ENCODE results near the gene NUDT9. TPM values are rescaled to one million over a fixed set of nuclear protein-coding genes. Genes with fewer than 3 reads are reported as not detected.
"Not testable (repeated sequence)": the region's sequence is repeated elsewhere in the genome, so short reads cannot be mapped to it uniquely, and the experiment has no call there.

The NUDT9 gene
- total and polyA plus RNA-seq, 7 experiments from 2014 or later, result 9.7 to 22.8 (median 16.0) TPM

DNA sequence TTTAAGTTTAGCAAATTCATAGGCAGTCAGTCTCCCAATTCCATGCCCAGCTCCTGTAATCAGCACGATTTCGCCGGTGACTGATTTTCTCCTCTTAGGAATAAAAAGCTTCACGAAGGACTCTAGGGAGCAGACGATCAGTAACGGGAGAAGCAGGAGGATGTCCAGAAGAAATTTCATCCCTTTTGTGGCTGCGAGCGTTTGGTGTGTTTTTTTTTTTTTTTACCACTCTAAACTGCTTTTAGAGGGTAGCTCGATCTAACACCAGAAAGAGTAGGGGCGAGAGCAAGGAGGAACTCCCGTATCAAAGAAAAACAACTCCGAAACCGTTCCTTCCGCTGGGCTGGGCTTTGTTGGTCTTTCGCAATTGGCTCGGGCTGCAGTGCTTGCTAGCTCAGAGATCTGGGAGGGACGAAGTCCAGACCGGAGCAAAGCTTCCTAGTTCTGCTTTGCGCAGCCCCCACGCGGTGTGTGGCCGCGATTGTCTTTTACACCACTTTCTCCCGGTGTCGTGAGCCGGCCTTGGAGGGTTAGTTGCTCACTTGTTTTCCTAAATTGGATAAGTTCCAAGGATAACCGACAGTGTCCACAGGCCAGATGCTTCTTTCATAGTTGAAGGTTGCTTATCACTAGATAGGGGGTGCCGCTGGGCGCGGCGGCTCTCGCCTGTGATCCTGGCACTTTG lies 31.3 kb upstream of the NUDT9 start, which contains the start of gene HSD17B11:
Gene HSD17B11 (minus strand): TSS at position 298 of the 685 bp plus-strand sequence. CDS start 118 bp downstream, at position 180.
- Histone ChIP-seq H3K9me3 (ENCODE audit: control insufficient read depth in 2 of 3, low read length in 3 of 3) (no peaks in the 10 kb centered on the region), H3K4me3 (ENCODE audit: low read length) (peak within 1 kb of the TSS; percentile 85), H3K36me3 (ENCODE audit: control insufficient read depth in 2 of 3, insufficient read depth in 3 of 3, low read length in 3 of 3) (peaks cover 0 to 4% (median 0%) of the 10 kb centered on the region in 3 experiments), H3K27ac (ENCODE audit: low read depth, low read length) (peak within 1 kb of the TSS; percentile 82), H3K27me3 (ENCODE audit: control insufficient read depth in 2 of 2, insufficient read depth in 2 of 2, low read length in 2 of 2) (no peaks in the 10 kb centered on the region), H3K4me1 (ENCODE audit: control insufficient read depth in 2 of 2, insufficient read depth in 2 of 2, low read length in 2 of 2) (peaks cover 10 to 17% of the 10 kb centered on the region in 2 donors)
- Mint-ChIP-seq H3K4me1 (peaks cover 32 to 66% (median 57%) of the 10 kb centered on the region in 7 donors), H3K9me3 (peaks cover 0 to 6% (median 0%) of the 10 kb centered on the region in 11 donors), H3K36me3 (peaks cover 6 to 25% (median 17%) of the 10 kb centered on the region in 5 donors), H3K27ac (peak within 1 kb of the TSS; percentile 83 to 96 (median 94)), H3K4me3 (peak within 1 kb of the TSS; percentile 87 to 99 (median 97)), H3K27me3 (peaks cover 0 to 14% (median 0%) of the 10 kb centered on the region in 5 donors)
- intact Hi-C loops (cut with micrococcal nuclease), result loop anchor here (1.0 to 10.0 kb wide), 13 partner anchors 15 to 1720 kb away; partner anchors contain the start of genes KLHL8 (in 2 of the 2), NUDT9 (in 2 of the 2), AFF1 (in 1 of the 2) and HERC3 (in 1 of the 2)
- DNase-seq (peak; percentile 44 to 83 (median 79)), ATAC-seq (peak; percentile 99)
- CTCF ChIA-PET, result interaction anchor here (0.6 to 4.9 kb wide), 7 partner anchors 9 to 927 kb away, joined by 3 to 34 read pairs (median 4); no protein-coding TSS in a partner anchor
- POLR2A ChIA-PET, result interaction anchor here (0.6 to 3.3 kb wide), 14 partner anchors 9 to 893 kb away, joined by 3 to 53 read pairs (median 5); partner anchors contain the start of genes AFF1, NUDT9 and PPM1K

DNA sequence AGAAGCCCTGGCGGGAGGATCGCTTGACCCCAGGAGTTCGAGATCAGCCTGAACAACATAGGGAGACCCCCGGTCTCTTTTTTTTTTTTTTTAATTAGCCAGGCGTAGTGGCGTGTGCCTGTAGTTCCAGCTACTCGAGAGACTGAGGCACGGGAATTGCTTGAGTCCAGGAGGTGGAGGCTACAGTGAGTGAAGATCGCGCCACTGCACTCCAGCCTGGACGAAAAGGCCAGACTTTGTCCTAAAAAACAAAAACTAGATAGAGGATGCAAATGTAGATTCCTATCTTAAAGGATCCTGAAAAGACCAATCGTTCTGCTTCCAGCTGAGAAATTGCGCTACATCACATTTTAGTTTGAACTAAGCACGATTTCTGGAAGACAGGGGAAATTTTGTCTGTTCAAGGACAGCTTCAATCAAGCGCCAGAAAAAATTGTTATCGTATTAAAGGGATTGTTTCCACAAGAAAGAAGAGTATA lies 30.8 kb upstream of the NUDT9 start:
- Histone ChIP-seq H3K4me1 (ENCODE audit: control insufficient read depth in 2 of 2, insufficient read depth in 2 of 2, low read length in 2 of 2) (peaks cover 10 to 17% of the 10 kb centered on the region in 2 donors), H3K36me3 (ENCODE audit: control insufficient read depth in 2 of 3, insufficient read depth in 3 of 3, low read length in 3 of 3) (peaks cover 0 to 4% (median 0%) of the 10 kb centered on the region in 3 experiments), H3K9me3 (ENCODE audit: control insufficient read depth in 2 of 3, low read length in 3 of 3) (no peaks in the 10 kb centered on the region), H3K4me3 (ENCODE audit: low read length) (peak overlapping the region; percentile 85), H3K27ac (ENCODE audit: low read depth, low read length) (peak overlapping the region; percentile 82), H3K27me3 (ENCODE audit: control insufficient read depth in 2 of 2, insufficient read depth in 2 of 2, low read length in 2 of 2) (no peaks in the 10 kb centered on the region)
- CTCF ChIA-PET, result interaction anchor here (0.7 to 2.6 kb wide), 4 partner anchors 9 to 73 kb away, joined by 3 to 11 read pairs (median 6); no protein-coding TSS in a partner anchor
- peaks cover 28 to 60% (median 51%) of the 10 kb centered on the region in 7 donors for H3K4me1 Mint-ChIP-seq
- peaks cover 0 to 14% (median 0%) of the 10 kb centered on the region in 5 donors for H3K27me3 Mint-ChIP-seq
- H3K27ac Mint-ChIP-seq, result peak overlapping the region; percentile 83 to 96 (median 94)
- DNase-seq, result no peak
- peak overlapping the region; percentile 87 to 99 (median 97) for H3K4me3 Mint-ChIP-seq
- H3K36me3 Mint-ChIP-seq, result peaks cover 6 to 22% (median 17%) of the 10 kb centered on the region in 5 donors
- ATAC-seq, result peak; percentile 7
- intact Hi-C loops (cut with micrococcal nuclease), result loop anchor here (1.0 to 10.0 kb wide), 13 partner anchors 15 to 1720 kb away; partner anchors contain the start of genes KLHL8 (in 2 of the 2), NUDT9 (in 2 of the 2), AFF1 (in 1 of the 2) and HERC3 (in 1 of the 2)
- H3K9me3 Mint-ChIP-seq, result peaks cover 0 to 6% (median 0%) of the 10 kb centered on the region in 11 donors
- POLR2A ChIA-PET, result interaction anchor here (0.6 to 3.3 kb wide), 13 partner anchors 8 to 987 kb away, joined by 3 to 53 read pairs (median 4); partner anchors contain the start of genes AFF1, HERC6 and NUDT9

DNA sequence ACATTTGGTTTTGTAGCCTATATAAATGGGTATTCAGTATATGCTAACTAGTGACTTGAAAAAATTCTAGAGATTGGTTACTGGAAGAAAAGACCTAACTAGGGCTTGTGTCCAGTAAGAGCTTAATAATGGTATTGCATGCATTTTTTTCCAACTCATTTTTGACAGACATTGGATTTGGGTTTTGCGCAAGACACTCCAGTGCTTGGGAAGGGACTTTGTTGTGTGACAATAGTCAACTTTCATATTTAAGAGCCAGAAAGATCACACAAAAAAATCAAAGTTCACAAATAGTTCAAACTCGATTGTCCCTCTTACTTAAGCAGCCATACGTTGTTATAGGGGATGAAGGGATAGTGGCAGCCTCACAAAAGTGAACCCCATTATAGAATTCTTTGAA lies 30.2 kb upstream of the NUDT9 start:
- no peak for ATAC-seq

DNA sequence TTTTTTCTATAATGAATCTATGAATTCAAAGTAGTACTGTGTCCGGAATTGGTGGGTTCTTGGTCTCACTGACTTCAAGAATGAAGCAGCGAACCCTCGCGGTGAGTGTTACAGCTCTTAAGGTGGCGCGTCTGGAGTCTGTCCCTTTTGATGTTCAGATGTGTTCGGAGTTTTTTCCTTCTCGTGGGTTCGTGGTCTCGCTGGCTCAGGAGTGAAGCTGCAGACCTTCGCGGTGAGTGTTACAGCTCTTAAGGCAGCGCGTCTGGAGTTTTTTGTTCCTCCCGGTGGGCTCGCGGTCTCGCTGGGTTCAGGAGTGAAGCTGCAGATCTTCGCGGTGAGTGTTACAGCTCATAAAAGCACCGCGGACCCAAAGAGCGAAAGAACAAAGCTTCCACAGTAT lies 27.3 kb upstream of the NUDT9 start:
- H3K27ac Mint-ChIP-seq, result peak overlapping the region in 1 of 9 donors; percentile 8
- POLR2A ChIA-PET, result interaction anchor here (1.5 to 2.2 kb wide), 2 partner anchors 48 to 460 kb away, joined by 3 to 7 read pairs; partner anchors contain the start of gene AFF1
- not testable (repeated sequence) for H3K4me3 ChIP-seq (ENCODE audit: low read length)

More for the DNA sequence above, 30.2 kb upstream of the NUDT9 start:
- Histone ChIP-seq H3K36me3 (ENCODE audit: control insufficient read depth in 2 of 3, insufficient read depth in 3 of 3, low read length in 3 of 3) (peaks cover 0 to 4% (median 0%) of the 10 kb centered on the region in 3 experiments), H3K9me3 (ENCODE audit: control insufficient read depth in 2 of 3, low read length in 3 of 3) (no peaks in the 10 kb centered on the region), H3K4me1 (ENCODE audit: control insufficient read depth in 2 of 2, insufficient read depth in 2 of 2, low read length in 2 of 2) (peaks cover 10 to 15% of the 10 kb centered on the region in 2 donors), H3K27ac (ENCODE audit: low read depth, low read length) (no peak overlapping the region), H3K27me3 (ENCODE audit: control insufficient read depth in 2 of 2, insufficient read depth in 2 of 2, low read length in 2 of 2) (no peaks in the 10 kb centered on the region), H3K4me3 (ENCODE audit: low read length) (no peak overlapping the region)
- H3K4me1 Mint-ChIP-seq, result peaks cover 24 to 54% (median 46%) of the 10 kb centered on the region in 7 donors
- peak overlapping the region in 3 of 10 donors; percentile 7 to 94 (median 13) for H3K4me3 Mint-ChIP-seq
- H3K27ac Mint-ChIP-seq, result peak overlapping the region in 1 of 9 donors; percentile 91
- CTCF ChIA-PET, result interaction anchor here (0.7 to 2.6 kb wide), 3 partner anchors 10 to 73 kb away, joined by 3 to 11 read pairs (median 7); no protein-coding TSS in a partner anchor
- H3K36me3 Mint-ChIP-seq, result peaks cover 6 to 16% (median 13%) of the 10 kb centered on the region in 5 donors
- H3K9me3 Mint-ChIP-seq, result peaks cover 0 to 6% (median 0%) of the 10 kb centered on the region in 11 donors
- POLR2A ChIA-PET, result interaction anchor here (0.6 to 3.3 kb wide), 9 partner anchors 13 to 986 kb away, joined by 3 to 53 read pairs (median 3); partner anchors contain the start of genes AFF1, HERC6 and NUDT9
- H3K27me3 Mint-ChIP-seq, result peaks cover 0 to 14% (median 0%) of the 10 kb centered on the region in 5 donors
- intact Hi-C loops (cut with micrococcal nuclease), result loop anchor here (5.0 to 10.0 kb wide), 5 partner anchors 75 to 1203 kb away; partner anchors contain the start of genes AFF1 (in 1 of the 2), HERC3 (in 1 of the 2), HERC6 (in 1 of the 2) and PPM1K (in 1 of the 2)
- DNase-seq, result no peak

DNA sequence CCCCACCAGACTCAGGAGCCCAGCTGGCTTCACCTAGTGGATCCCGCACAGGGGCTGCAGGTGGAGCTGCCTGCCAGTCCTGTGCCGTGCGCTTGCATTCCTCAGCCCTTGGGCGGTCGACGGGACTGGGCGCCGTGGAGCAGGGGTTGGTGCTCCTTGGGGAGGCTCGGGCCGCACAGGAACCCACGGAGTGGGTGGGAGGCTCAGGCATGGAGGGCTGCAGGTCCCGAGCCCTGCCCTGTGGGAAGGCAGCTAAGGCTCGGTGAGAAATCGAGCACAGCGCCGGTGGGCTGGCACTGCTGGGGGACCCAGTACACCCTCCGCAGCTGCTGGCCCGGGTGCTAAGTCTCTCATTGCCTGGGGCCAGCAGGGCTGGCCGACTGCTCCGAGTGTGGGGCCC lies 26.5 kb upstream of the NUDT9 start:
- CTCF ChIA-PET, result not testable (repeated sequence)
- peaks cover 0 to 14% (median 0%) of the 10 kb centered on the region in 5 donors for H3K27me3 Mint-ChIP-seq
- intact Hi-C loops (cut with micrococcal nuclease), result loop anchor here (5.0 to 10.0 kb wide), 5 partner anchors 461 to 1201 kb away; partner anchors contain the start of genes AFF1 (in 1 of the 2), HERC3 (in 1 of the 2), HERC6 (in 1 of the 2) and PPM1K (in 1 of the 2)

More for the DNA sequence above, 27.3 kb upstream of the NUDT9 start:
- H3K9me3 Mint-ChIP-seq; H3K36me3 Mint-ChIP-seq; H3K27me3 ChIP-seq (ENCODE audit: control insufficient read depth in 2 of 2, insufficient read depth in 2 of 2, low read length in 2 of 2); CTCF ChIA-PET; H3K27ac ChIP-seq (ENCODE audit: low read depth, low read length); H3K4me1 ChIP-seq (ENCODE audit: control insufficient read depth in 2 of 2, insufficient read depth in 2 of 2, low read length in 2 of 2); H3K9me3 ChIP-seq (ENCODE audit: control insufficient read depth in 2 of 3, low read length in 3 of 3); ATAC-seq; H3K36me3 ChIP-seq (ENCODE audit: control insufficient read depth in 2 of 3, insufficient read depth in 3 of 3, low read length in 3 of 3): not testable (repeated sequence)
- peaks cover 0 to 14% (median 0%) of the 10 kb centered on the region in 5 donors for H3K27me3 Mint-ChIP-seq
- peak overlapping the region in 8 of 10 donors; percentile 30 to 68 (median 46) for H3K4me3 Mint-ChIP-seq
- H3K4me1 Mint-ChIP-seq, result peaks cover under 1 to 25% (median 18%) of the 10 kb centered on the region in 7 donors
- intact Hi-C loops (cut with micrococcal nuclease), result loop anchor here (5.0 to 10.0 kb wide), 5 partner anchors 460 to 1202 kb away; partner anchors contain the start of genes AFF1 (in 1 of the 2), HERC3 (in 1 of the 2), HERC6 (in 1 of the 2) and PPM1K (in 1 of the 2)
- DNase-seq, result peak in 2 of 9 donors; percentile 11 to 13

More for the DNA sequence above, 26.5 kb upstream of the NUDT9 start:
- H3K36me3 ChIP-seq (ENCODE audit: control insufficient read depth in 2 of 3, insufficient read depth in 3 of 3, low read length in 3 of 3); H3K27me3 ChIP-seq (ENCODE audit: control insufficient read depth in 2 of 2, insufficient read depth in 2 of 2, low read length in 2 of 2); H3K36me3 Mint-ChIP-seq; H3K27ac ChIP-seq (ENCODE audit: low read depth, low read length); H3K9me3 ChIP-seq (ENCODE audit: control insufficient read depth in 2 of 3, low read length in 3 of 3); H3K9me3 Mint-ChIP-seq; DNase-seq; H3K4me3 Mint-ChIP-seq; POLR2A ChIA-PET; H3K4me3 ChIP-seq (ENCODE audit: low read length); H3K27ac Mint-ChIP-seq; H3K4me1 ChIP-seq (ENCODE audit: control insufficient read depth in 2 of 2, insufficient read depth in 2 of 2, low read length in 2 of 2); ATAC-seq: not testable (repeated sequence)
- peaks cover 0 to 18% (median 12%) of the 10 kb centered on the region in 7 donors for H3K4me1 Mint-ChIP-seq

Measured in naive thymus-derived CD4-positive, alpha-beta T cell (primary cell).